Measurements from ENCODE around the gene STX19.

STX19 gene

GRCh38 chr3:94026623-94027022 is 1.8 kb downstream of the STX19 start:
- no peak for DNase-seq

DNA sequence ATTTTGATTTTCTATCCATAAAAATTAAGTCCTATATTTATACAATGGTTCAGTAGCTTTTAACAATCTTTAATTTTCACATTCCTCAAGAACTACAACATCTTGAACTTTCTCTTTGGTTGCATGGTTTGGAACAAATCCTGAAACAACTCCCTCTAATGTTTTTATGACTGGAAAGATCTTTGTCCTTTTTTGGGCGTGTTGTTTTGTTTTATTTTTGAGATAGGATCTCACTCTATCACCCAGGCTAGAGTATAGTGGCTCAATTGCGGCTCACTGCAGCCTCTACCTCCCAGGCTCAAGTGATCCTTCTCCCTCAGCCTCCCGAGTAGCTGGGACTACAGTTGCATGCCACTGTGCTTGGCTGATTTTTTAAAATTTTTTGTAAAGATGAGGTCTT is 4.0 kb downstream of the STX19 start:
- no peak for DNase-seq

DNA sequence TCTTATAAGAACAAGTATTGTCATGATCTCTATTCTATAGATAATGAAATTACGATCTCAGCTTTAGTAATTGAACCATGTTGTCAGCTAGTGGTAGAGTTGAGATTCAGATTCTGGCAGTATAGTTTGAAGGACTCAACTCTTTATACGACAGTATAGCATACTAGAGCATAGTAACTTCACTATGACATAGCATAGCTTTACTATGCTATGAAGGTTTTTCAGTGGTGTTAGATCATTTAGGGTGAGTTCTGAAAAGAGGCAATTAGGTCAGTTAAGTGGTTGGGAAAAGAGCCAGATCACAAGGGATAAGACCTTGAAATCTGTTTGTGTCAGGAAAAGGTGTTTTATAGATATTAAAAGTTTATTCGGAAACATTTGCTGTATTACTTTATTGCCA is 8.1 kb downstream of the STX19 start:
- DNase-seq, result no peak

DNA sequence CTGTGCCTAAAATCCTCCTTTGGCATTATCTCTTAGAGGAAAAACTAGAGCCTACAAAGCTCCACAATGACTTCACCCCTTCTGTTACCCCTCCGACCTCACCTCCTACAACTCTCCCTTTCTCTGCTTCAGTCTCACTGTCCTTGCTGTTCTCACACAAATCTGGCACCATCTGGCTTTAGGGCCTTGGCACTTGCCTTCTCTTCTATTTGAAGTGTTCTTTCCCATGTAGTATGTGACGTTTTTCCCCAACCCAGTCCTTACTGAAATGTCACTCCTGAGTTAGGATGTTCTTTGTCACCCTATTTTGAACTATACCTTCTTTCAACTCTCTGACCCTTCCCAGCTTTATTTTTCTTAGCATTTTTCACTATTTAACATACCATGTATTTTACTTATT is 8.7 kb downstream of the STX19 start:
- DNase-seq, result no peak

GRCh38 chr3:94015025-94015424 is 13.4 kb downstream of the STX19 start:
- DNase-seq, result no peak

DNA sequence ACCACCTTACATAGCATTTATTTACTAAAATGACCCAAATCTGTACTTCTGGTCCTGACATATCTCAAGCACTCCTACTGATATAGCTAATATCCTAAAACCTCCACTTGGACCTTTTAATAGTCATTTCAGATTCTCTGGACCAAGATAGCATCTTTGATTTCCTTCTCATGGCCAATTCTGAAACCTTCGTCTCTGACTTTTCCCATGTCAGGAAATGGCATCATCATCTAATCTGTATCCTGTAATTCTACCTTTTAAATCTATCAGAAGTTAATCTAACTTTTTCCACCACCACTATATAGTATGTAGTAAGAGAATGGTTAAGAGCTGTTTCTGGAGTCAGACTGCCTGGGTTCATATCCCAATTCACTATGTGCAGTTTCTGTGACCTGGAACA is 16.2 kb downstream of the STX19 start:
- DNase-seq, result no peak

DNA sequence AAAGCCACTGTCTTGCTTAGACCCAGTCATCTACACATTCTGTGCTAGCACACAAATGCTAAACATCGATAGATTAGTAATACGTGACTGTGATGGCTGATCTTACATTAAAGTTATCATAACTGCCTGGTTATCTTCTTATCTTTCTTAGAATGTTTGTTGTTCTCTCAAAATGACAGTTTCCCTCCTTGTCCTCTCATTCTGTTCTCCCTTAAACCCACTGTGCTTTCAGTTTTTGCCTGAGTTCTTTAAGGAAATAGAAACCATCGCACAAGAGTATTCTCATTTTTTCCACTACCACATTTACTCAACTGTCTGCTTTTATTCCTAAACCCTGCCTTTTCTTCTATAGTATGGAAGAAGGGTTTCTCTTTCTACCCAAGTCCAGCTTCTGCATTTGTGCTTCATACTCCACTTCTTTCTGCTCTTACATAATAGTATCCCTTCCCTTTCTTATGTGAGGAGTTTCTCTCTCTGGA is 17.1 kb downstream of the STX19 start:
- DNase-seq, result peak; percentile 24 to 36

DNA sequence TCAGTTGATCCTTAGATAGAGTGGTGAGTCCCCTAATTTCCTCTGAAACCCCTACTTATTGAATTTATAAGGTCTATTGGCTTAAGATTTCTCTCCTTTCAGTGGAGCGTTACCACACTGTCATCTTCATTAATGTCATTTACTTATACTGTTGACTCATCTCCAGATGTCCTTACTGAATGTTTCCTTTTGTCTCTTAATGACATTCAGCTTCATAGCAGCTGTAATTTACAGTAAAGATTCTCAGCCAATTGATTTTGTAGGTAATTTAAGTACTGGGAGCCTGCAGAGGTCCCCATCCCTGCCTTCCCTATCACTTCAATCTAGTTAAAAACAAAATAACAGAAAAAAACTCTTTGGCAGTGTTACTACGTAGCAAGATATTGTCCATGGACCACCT is 18.8 kb downstream of the STX19 start:
- DNase-seq, result no peak

DNA sequence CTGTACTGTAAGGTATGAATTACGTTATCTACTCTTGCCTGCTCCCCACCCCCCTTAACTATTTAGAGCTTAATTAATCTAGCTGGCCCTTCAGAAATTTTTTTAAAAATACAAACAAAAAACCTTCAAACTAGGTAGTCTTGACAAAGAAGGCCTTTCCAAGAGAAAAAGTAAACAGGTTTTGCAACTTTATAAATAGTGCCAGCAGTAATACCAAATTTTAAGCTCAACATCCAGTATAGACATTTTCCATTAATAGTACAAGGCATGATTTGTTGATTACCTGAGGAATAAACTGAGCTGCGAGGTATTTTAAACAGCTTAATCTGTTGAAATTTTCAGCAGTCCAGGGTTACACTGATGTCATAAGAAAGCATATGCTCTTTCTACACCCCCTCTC is 20.1 kb downstream of the STX19 start:
- DNase-seq, result no peak

- peak; percentile 76 to 83 for DNase-seq
Observed at GRCh38 chr3:94004301-94004910, 24.0 kb downstream of the STX19 start.

GRCh38 chr3:94001827-94002495 is 26.4 kb downstream of the STX19 start:
- no peak for DNase-seq

- no peak for DNase-seq
Observed at GRCh38 chr3:94001191-94001590, 27.2 kb downstream of the STX19 start.

DNA sequence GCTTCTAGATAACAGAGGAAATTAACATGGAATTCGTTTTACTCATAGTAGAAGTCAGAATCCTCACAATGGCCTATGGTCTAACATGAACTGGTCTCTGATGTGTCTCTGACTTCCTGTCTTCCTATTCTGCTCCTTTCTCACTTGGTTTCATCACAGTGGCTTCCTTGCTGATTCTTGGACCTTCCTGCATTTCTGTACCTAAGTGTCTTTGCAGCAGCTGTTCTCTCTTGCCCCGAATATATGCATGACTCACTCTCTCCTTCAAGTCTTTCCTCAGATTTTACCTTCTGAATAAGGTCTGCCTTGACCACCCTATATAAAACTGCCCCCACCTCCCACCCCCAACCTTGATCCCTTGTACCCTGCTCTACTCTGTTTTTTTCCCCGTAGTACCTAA is 34.3 kb downstream of the STX19 start:
- peak in 1 of 2 experiments; percentile 28 for DNase-seq

- DNase-seq, result no peak
Observed at GRCh38 chr3:93992207-93992606, 36.2 kb downstream of the STX19 start.

DNA sequence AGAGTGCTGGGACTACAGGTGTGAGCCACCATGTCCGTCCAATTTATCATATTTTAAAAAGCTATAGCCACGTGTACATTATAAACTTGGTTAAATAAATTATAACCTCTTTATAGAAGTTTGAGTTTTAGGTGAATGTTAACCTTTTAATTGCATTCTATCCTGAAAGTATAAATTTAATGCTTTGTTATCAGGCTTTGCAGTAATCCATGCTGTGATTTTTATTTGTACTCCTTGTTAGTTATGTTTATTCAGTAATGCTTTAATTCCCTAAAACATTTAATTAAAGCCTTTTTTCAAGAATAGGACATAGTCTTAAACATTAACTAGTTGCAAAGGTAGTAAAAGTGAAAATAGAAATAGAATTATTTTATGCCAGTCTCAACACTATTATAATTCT is 36.8 kb downstream of the STX19 start:
- DNase-seq, result no peak

GRCh38 chr3:93989241-93989640 is 39.2 kb downstream of the STX19 start:
- no peak for DNase-seq

DNA sequence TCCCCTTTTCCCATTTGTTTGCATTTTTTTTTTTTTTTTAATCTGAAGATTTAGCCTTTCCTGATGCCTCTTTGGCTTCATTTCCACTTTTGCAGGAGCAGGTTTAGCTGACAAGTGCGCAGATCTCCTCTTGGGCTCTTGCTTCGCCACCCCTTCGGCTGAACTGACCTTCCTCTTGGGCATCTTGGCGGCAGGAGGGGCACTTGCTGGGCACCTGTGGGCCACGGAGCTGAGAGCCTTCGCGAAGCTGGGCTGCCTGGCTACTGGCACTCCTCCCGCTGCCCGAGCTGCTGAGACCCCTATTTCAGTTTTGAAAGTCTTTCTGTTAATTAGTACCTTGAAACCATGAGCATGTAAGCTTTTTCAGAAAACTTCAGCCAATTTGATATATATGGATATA is 39.6 kb downstream of the STX19 start:
- DNase-seq, result no peak

GRCh38 chr3:93988283-93988682 is 40.1 kb downstream of the STX19 start:
- DNase-seq, result no peak

DNA sequence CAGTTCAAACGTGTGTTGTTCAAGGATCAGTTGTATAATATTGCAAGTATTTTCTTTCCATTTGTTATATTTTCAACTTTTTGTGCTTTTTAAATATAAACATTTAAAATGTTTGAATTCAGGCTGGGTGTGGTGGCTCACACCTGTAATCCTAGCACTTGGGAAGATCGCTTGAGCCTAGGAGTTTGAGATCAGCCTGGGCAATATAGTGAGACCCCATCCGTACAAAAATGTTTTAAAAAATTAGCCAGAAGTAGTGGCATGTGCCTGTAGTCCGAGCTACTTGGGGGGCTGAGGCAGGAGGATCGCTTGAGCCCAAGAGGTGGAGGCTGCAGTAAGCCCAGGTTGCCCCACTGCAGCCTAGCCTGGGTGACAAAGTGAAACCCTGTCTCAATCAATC is 43.8 kb downstream of the STX19 start:
- no peak for DNase-seq

GRCh38 chr3:93983408-93983807 is 45.0 kb downstream of the STX19 start:
- DNase-seq, result no peak

DNA sequence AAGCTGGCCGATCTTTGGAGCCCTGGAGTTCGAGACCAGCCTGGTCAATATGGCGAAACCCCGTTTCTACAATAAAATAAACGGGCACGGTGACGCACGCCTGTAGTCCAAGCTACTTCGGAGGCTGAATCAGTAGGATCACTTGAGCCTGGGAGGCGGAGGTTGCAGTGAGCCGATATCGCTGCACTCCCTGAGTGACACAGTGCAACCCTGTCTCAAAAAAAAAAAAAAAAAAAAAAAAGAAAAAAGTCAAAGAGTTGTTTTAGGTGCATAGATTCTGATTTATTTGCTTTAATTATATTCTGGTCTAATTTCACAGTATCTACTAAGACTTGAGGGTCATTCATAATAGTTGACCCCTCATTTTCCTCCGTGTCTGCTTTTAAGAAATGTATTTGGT is 46.7 kb downstream of the STX19 start:
- DNase-seq, result no peak

- peak; percentile 100 for DNase-seq
Observed at GRCh38 chr3:93979850-93980676, 48.3 kb downstream of the STX19 start, which contains the start of gene ARL13B. TSS of gene ARL13B (plus strand) at chr3:93980155. CDS start at chr3:93980424, 269 bp downstream.
